GM18951 (cell line): ENCODE measurements around the gene MRPS26.

ENCODE experiments used
- POLR2A ChIP-seq: IDR thresholded peaks from 4 replicates; pipeline ENCODE4 v1.6.1; 2011; ENCODE audit warnings: mild to moderate bottlenecking; ENCODE audit not compliant: insufficient read length, insufficient read depth; ENCODE audit errors: extremely low read depth
- in situ Hi-C: fragments of 300-500 bp; cut with MboI; formaldehyde crosslinking; loops from one replicate; pipeline ENCODE4 v1.12.0; 2022; ENCODE audit warnings: low sequenced_read_pairs, mixed read lengths, inconsistent platforms; ENCODE audit not compliant: unreplicated experiment

The MRPS26 gene

GRCh38 chr20:3047486-3048419 is 1.9 kb downstream of the MRPS26 start:
- no peak for TF ChIP-seq POLR2A
- in situ Hi-C loops = no loop called here

GRCh38 chr20:3051385-3052019 is 5.7 kb downstream of the MRPS26 start:
- no peak for TF ChIP-seq POLR2A
- in situ Hi-C loops = loop anchor here (25.0 kb wide), 1 partner anchor 261 kb away; no protein-coding TSS in a partner anchor

- no peak for TF ChIP-seq POLR2A
- in situ Hi-C loops = loop anchor here (25.0 kb wide), 1 partner anchor 253 kb away; no protein-coding TSS in a partner anchor
Observed at GRCh38 chr20:3059489-3059888, 13.6 kb downstream of the MRPS26 start.

GRCh38 chr20:3064119-3064518 is 18.3 kb downstream of the MRPS26 start:
- in situ Hi-C loops = loop anchor here (25.0 kb wide), 1 partner anchor 248 kb away; no protein-coding TSS in a partner anchor

GRCh38 chr20:3067139-3068014 is 21.5 kb downstream of the MRPS26 start:
- in situ Hi-C loops = loop anchor here (25.0 kb wide), 1 partner anchor 245 kb away; no protein-coding TSS in a partner anchor
- no peak for TF ChIP-seq POLR2A

GRCh38 chr20:3068075-3068474 is 22.2 kb downstream of the MRPS26 start:
- in situ Hi-C loops = loop anchor here (25.0 kb wide), 1 partner anchor 244 kb away; no protein-coding TSS in a partner anchor
- TF ChIP-seq POLR2A = no peak

GRCh38 chr20:3068986-3069900 is 23.4 kb downstream of the MRPS26 start:
- no peak for TF ChIP-seq POLR2A
- in situ Hi-C loops = loop anchor here (25.0 kb wide), 1 partner anchor 243 kb away; no protein-coding TSS in a partner anchor

GRCh38 chr20:3070725-3071124 is 24.9 kb downstream of the MRPS26 start:
- in situ Hi-C loops = loop anchor here (25.0 kb wide), 1 partner anchor 242 kb away; no protein-coding TSS in a partner anchor
- TF ChIP-seq POLR2A = no peak

- TF ChIP-seq POLR2A = no peak
- in situ Hi-C loops = loop anchor here (25.0 kb wide), 1 partner anchor 241 kb away; no protein-coding TSS in a partner anchor
Observed at GRCh38 chr20:3071266-3071609, 25.4 kb downstream of the MRPS26 start.

GRCh38 chr20:3071610-3072529 is 26.0 kb downstream of the MRPS26 start, which contains the start of gene OXT:
TSS of gene OXT (plus strand) at chr20:3071620. CDS start at chr20:3071656, 36 bp downstream.
- in situ Hi-C loops = loop anchor here (25.0 kb wide), 1 partner anchor 240 kb away; no protein-coding TSS in a partner anchor
- no peak for TF ChIP-seq POLR2A
